ENCODE data around the gene FOXP2. TPM values are rescaled to one million over a fixed set of nuclear protein-coding genes. Genes with fewer than 3 reads are reported as not detected.

Gene FOXP2
- total RNA-seq, 2 donors from 2014 or later, result 15.5 to 16.6 TPM

DNA sequence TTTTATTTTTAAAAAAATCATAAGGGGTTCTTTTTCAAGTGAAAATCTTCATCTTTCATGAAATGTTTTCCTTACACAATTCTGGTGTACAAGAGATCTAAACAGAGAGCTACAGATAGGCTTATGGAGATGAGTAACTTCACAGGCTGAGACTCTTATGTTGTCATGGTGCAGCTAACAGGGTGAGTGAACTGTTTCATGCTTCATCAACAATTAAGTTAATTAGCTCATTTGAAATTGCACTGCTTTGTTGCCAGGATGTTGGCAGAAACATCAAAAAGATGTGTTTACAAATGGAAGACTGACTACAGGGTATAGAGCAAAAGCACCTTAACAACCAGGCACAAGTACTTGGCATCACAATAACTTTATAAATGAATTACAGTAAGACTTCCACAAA lies 230.8 kb downstream of the FOXP2 start:
- Histone ChIP-seq H3K9me3 (no peaks in the 10 kb centered on the region), H3K4me3 (no peak overlapping the region), H3K27me3 (no peaks in the 10 kb centered on the region), H3K4me1 (no peaks in the 10 kb centered on the region), H3K27ac (no peak overlapping the region), H3K36me3 (replicated peaks in 1 of 2; ENCODE audit: insufficient read depth in 1 of 2, low read depth in 2 of 2) (no peaks in the 10 kb centered on the region)
- no peak for DNase-seq
- ATAC-seq, result no peak
- TF ChIP-seq POLR2A (IDR thresholded peaks at IDR 0.05), result no peak
- TF ChIP-seq, protein P1, sequence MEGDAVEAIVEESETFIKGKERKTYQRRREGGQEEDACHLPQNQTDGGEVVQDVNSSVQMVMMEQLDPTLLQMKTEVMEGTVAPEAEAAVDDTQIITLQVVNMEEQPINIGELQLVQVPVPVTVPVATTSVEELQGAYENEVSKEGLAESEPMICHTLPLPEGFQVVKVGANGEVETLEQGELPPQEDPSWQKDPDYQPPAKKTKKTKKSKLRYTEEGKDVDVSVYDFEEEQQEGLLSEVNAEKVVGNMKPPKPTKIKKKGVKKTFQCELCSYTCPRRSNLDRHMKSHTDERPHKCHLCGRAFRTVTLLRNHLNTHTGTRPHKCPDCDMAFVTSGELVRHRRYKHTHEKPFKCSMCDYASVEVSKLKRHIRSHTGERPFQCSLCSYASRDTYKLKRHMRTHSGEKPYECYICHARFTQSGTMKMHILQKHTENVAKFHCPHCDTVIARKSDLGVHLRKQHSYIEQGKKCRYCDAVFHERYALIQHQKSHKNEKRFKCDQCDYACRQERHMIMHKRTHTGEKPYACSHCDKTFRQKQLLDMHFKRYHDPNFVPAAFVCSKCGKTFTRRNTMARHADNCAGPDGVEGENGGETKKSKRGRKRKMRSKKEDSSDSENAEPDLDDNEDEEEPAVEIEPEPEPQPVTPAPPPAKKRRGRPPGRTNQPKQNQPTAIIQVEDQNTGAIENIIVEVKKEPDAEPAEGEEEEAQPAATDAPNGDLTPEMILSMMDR (IDR thresholded peaks at IDR 0.05), result no peak
- intact Hi-C loops (cut with DNase I), result no loop called here

DNA sequence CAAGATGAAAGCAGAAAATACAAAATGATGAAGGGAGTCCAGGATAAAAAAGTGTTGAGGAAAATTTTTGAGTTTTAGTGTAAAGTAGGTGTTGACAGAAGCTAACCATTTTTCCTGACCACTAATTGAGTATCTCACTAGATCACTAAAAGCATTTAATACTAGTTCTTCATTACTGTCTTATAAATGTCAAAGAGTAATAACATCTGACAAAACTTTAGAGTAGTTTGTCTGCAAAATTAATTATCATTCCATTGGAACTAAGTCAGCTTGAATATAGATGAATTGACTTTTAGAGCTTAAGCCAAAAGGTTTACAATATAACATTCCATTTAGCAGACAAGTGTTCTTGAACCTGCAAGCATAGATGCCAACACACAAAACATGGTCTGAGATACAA lies 232.9 kb downstream of the FOXP2 start:
- no peaks in the 10 kb centered on the region for H3K9me3 ChIP-seq
- H3K4me1 ChIP-seq, result no peaks in the 10 kb centered on the region
- no peak overlapping the region for H3K4me3 ChIP-seq
- H3K27me3 ChIP-seq, result no peaks in the 10 kb centered on the region
- intact Hi-C loops (cut with DNase I), result no loop called here
- no peak for DNase-seq
- ATAC-seq, result no peak
- TF ChIP-seq, protein P1 (IDR thresholded peaks at IDR 0.05), result no peak
- TF ChIP-seq POLR2A (IDR thresholded peaks at IDR 0.05), result no peak
- no peak overlapping the region for H3K27ac ChIP-seq
- no peaks in the 10 kb centered on the region for H3K36me3 ChIP-seq (replicated peaks in 1 of 2; ENCODE audit: insufficient read depth in 1 of 2, low read depth in 2 of 2)

- Histone ChIP-seq H3K4me1 (no peaks in the 10 kb centered on the region), H3K9me3 (no peaks in the 10 kb centered on the region), H3K27me3 (no peaks in the 10 kb centered on the region), H3K27ac (no peak overlapping the region), H3K4me3 (no peak overlapping the region), H3K36me3 (replicated peaks in 1 of 2; ENCODE audit: insufficient read depth in 1 of 2, low read depth in 2 of 2) (no peaks in the 10 kb centered on the region)
- DNase-seq, result no peak
- no peak for ATAC-seq
- no peak for TF ChIP-seq POLR2A (IDR thresholded peaks at IDR 0.05)
- TF ChIP-seq, protein P1 (IDR thresholded peaks at IDR 0.05), result no peak
- intact Hi-C loops (cut with DNase I), result no loop called here
These were observed 233.5 kb downstream of the FOXP2 start for GRCh38 chr7:114648117-114648516.

- DNase-seq, result no peak
- no peak for TF ChIP-seq POLR2A (IDR thresholded peaks at IDR 0.05)
- TF ChIP-seq, protein P1 (IDR thresholded peaks at IDR 0.05), result no peak
- ATAC-seq, result no peak
- intact Hi-C loops (cut with DNase I), result no loop called here
- WGBS, 2 donors, result 72 to 86% methylated on average over 4 of the region's 4 CpGs
- no peak overlapping the region for H3K27ac ChIP-seq
- H3K4me3 ChIP-seq, result no peak overlapping the region
- H3K27me3 ChIP-seq, result no peaks in the 10 kb centered on the region
- no peaks in the 10 kb centered on the region for H3K36me3 ChIP-seq (replicated peaks in 1 of 2; ENCODE audit: insufficient read depth in 1 of 2, low read depth in 2 of 2)
- H3K9me3 ChIP-seq, result no peaks in the 10 kb centered on the region
- no peaks in the 10 kb centered on the region for H3K4me1 ChIP-seq
These were observed 234.1 kb downstream of the FOXP2 start for GRCh38 chr7:114648680-114649079.

- ATAC-seq (no peak), DNase-seq (no peak)
- Histone ChIP-seq H3K27me3 (no peaks in the 10 kb centered on the region), H3K4me1 (no peaks in the 10 kb centered on the region), H3K27ac (no peak overlapping the region), H3K4me3 (no peak overlapping the region), H3K36me3 (replicated peaks in 1 of 2; ENCODE audit: insufficient read depth in 1 of 2, low read depth in 2 of 2) (no peaks in the 10 kb centered on the region), H3K9me3 (no peaks in the 10 kb centered on the region)
- intact Hi-C loops (cut with DNase I), result no loop called here
- TF ChIP-seq, protein P1 (IDR thresholded peaks at IDR 0.05), result no peak
- TF ChIP-seq POLR2A (IDR thresholded peaks at IDR 0.05), result no peak
- WGBS, 2 donors, result 83 to 89% methylated on average over 3 of the region's 3 CpGs
These were observed 235.1 kb downstream of the FOXP2 start for GRCh38 chr7:114649689-114650088.
